Right hindlimb (tissue), 1 donor: ENCODE measurements around the gene RBFA.
A peak's percentile ranks its signal among the peaks of the same experiment; 100 is the strongest.
"Not testable (repeated sequence)": the region's sequence is repeated elsewhere in the genome, so short reads cannot be mapped to it uniquely, and the experiment has no call there.

Experiments
- DNase-seq: peaks from one replicate; pipeline ENCODE4 v3.0.0-alpha.2; 2018

Gene RBFA, protein sequence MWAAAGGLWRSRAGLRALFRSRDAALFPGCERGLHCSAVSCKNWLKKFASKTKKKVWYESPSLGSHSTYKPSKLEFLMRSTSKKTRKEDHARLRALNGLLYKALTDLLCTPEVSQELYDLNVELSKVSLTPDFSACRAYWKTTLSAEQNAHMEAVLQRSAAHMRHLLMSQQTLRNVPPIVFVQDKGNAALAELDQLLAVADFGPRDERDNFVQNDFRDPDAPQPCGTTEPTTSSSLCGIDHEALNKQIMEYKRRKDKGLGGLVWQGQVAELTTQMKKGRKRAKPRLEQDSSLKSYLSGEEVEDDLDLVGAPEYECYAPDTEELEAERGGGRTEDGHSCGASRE

DNA sequence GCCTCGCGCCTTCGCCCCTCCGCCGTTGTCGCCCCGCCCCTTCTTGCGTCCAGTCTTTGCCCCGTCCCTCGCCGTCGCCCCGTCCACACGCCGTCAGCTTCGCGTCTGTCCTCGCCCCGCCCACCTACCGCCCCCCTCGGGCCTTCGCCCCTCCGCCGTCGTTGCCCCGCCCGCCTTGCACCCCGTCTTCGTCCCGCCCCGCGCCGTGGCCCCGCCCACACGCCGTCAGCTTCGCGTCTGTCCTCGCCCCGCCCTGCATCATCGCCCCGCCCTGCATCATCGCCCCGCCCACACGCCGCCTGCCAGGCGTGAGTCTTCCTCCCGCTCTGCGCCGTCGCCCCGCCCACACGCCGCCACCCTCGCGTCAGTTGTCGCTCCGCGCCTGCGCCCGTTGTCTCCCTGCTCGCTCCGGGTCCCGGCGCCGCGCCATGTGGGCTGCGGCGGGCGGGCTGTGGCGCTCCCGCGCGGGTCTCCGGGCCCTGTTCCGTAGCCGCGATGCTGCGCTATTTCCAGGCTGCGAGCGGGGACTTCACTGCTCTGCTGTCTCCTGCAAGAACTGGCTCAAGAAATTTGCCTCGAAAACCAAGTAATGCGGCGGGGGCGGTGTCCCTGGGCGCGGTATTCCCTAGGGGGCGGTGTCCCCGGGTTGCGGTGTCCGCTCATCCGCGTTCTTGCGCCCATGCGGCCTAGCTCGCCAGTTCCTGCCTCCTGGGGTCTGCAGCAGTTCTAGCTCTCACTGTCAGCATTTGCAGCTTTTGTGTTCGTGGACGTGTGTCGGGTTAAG lies at the start of gene RBFA:
RBFA (plus strand) TSS at position 367 of the 784 bp plus-strand sequence; CDS start at position 429, 62 bp downstream.
- peak; percentile 100 for DNase-seq

DNA sequence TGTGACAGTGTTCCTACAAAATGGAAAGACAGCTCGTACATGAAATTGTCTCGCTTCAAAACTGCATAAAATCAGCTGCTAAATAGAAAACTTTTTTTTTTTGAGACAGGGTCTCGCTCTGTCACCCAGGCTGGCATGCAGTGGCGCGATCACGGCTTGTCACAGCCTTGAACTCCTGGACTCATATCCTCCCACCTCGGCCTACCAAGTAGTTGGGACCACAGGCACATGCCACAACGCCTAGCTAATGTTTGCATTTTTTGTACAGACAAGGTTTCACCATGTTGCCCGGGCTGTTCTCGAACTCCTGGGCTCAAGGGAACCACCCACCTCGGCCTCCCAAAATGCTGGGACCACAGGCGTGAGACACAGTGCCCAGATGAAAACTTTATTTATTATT lies 49.1 kb upstream of the RBFA start:
- no peak for DNase-seq

DNA sequence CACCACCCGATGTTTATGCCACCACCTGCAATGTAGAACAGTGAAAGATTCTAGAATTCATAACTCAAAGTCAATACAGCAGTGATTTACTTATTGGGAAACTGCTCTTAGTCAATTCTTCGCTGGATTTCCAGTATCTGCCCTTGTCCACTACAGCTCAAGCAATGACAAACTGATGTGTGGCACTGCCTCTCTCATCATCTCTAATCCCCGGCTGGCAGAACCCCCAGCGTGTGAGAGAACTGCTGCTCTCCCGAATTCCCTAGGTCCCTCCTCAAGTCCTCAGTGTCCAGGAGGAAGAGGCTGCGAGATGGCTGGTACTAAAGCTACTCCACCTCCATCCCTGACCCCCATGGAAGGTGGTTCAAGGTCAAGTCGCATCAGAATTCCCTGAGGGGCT lies 47.5 kb upstream of the RBFA start:
- DNase-seq = no peak

DNA sequence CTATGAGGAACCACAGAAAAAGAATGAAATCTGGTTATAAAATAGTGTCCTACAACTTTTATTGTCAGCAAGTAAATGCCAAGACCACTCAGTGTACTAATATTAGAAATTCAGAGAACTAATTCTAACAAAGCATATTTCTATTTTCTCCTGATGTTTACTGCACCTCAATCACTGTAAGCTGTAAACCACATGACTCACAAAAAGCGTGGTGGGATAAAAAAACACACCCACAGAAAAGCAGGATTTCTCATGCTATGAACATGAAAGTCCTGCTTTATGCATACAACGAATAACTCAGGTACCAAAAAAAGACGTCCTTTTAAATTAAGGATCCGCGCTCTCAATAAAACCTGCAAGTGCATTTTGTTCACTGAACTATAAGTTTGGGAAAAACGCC lies 46.7 kb upstream of the RBFA start:
- no peak for DNase-seq

DNA sequence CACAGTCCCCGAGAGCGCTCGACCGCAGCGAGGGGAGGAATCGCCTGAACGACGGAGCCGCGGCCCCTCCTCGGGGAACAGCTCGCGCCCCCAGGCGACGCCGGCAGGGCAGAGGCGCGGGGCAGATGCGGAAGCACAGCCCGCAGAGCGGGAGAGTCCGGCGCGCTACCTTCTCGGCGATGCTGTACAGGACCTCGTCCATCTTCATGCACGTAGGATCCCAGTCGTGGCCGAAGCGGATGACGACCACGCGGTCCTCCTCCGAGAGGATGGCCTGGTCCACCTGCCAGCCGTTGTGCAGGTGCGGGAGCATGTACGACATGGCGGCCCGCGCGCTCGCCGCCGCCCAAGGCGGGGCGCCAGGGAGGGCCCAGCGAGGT lies 46.2 kb upstream of the RBFA start:
- no peak for DNase-seq

DNA sequence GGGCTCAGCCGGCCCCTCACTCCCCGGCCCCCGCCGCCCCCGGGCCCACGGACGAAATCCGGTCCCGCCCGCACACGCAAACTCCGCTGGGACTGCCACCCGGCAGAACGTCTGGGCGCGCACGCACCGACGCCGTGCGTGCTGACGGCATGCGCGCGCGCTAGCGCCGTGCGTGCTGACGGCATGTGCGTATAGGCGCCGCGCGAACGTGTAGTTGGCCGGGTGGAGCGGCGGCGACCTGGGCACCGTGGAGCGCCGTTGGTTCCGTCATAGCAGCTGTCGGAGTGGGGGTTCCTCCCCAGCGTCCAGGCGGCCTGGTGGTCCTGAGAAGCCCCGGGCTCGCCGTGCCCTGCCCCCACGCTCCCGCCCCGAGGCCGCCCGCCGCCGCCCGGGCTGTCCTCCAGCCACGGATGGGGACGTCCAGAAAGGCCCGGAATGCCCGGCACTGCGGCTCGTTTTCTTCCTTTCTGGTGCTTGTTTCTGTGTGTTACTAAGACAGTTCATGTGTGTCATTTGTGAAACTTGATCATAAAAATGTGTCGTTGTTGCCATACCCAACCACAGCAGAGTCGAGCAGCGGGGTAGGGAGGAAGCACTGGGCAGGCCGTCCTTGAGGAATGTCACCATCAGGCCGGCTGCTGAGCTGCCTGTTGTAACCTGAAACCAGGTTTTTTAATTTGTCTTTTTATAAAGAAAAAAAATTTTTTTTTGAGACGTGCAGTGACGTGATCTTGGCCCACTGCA lies 45.6 kb upstream of the RBFA start, which contains the start of gene TXNL4A:
TXNL4A (minus strand) TSS at position 113 of the 744 bp plus-strand sequence. CDS start 171 bp downstream, outside the sequence.
- peak; percentile 91 for DNase-seq

DNA sequence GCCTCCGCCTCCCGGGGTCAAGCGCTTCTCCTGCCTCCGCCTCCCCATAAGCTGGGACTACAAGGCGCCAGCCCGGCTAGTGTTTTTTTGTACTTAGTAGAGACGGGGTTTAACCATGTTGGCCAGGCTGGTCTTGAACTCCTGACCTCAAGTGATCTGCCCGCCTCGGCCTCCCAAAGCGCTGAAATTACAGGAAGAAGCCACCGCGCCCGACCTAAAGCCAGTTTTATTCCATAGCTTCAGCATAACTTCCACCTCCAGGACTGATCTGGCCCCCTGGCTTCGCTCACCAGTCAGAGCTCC lies 45.1 kb upstream of the RBFA start:
- DNase-seq = no peak

DNA sequence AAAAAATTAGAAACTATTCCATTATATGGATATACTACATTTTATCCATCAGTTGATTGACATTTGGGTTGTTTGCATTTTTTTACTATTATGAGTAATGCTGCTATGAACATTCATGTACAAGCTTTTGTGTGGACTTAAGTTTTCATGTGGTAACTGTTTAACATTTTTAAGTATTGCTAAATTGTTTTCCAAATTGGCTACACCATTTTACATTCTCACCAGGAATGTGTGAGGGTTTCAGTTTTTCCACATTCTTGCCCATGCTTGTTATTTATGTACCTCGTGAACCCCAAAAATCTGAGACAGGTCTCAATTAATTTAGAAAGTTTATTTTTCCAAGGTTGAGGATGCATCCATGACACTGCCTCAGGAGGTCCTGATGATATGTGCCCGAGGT lies 42.7 kb upstream of the RBFA start:
- no peak for DNase-seq

DNA sequence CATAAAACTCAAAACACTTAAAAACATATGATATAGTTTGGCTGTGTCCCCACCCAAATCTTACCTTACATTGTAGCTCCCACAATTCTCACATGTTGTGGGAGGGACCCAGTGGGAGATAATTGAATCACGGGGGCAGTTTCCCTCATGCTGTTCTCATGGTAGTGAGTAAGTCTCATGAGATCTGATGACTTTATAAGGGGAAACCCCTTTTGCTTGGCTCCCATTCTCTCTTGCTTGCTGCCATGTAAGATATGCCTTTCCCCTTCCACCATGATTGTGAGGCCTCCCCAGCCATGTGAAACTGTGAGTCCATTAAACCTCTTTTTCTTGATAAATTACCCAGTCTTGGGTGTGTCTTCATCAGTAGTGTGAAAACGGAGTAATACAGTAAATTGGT lies 34.5 kb upstream of the RBFA start:
- not testable (repeated sequence) for DNase-seq

DNA sequence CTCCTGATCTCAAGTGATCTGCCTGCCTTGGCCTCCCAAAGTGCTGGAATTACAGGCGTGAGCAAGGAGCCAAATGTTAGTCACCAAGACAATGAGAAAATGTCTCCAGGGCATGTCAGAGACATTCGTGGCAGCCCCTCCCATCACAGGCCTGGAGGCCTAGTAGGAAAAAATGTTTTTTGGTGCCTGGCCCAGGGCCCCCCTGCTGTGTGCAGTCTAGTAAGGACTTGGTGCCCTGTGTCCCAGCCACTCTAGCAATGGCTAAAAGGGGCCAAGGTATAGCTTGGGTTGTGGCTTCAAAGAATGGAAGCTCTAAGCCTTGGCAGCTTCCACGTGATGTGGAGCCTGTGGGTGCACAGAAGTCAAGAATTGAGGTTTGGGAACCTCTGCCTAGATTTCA lies 33.4 kb upstream of the RBFA start:
- no peak for DNase-seq

DNA sequence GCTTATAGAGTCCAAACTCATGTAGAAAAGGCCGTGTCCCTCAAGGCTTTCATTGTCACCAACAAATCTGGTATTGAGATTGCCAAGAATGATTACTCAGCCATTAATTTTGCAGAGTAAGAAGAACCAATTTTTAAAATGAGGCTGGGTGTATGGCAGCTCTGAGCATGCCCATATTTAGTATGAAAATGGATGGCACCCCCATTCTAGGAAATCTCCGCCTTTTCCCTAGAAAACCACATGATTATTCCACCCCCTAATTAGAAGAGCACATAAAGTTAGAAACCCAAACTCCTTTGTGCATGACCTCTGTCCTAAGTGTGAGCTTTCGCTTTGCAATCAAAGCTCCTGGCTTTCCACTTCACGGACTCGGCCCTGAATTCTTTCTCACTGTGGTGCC lies 31.8 kb upstream of the RBFA start:
- no peak for DNase-seq

DNA sequence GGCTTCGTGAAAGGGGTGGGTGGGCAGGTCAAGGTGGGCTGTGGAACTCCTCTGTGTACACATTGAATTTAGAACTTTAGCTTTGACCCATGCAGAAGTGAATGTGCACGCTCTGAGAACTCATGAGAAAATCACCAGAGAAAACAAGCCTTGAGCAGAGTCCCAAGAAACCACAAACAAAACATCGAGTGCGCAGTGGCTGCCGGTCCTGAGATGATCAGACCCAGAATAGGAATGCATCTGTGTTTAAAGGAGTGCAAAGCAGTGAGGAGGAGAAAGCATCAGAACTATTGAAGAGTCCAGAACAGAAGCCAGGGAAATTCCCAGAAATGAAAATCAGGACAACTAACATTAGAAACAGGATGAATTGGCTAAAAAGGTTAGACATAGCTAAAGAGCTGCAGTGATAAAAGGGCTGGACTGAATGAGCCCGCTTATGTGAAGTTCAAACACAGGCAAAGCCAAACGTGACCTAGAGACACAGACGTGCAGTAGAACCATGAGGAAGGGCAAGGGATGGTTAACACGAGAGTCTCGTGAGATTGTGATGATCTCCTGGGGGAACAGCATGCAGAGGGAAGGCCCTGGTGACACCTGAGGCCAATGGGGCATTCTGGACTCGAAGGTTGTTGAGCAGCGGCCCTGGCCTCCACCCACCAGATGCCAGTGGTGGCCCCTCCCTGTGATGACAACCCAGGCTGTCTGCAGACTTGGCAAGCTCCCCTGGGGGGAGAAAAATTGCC lies 29.5 kb upstream of the RBFA start:
- DNase-seq = no peak

DNA sequence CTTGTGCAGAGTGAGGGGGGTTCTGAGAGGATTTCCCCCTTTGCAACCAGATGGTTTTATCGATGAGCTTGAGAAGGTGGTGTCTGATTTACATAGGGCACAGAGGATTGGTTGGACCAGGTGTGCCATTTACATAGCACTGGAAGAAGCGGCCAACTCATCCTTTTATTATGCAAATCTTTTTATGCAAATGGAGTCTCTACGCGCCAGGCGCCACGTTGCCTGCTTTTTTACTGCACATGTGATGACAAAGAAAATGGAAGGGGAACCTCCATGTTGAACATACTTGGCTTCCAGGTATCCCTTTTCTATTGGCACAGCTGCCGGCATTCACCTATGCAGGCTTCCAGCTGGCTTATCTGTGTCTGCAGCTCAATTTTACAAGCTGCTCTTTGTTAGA lies 27.5 kb upstream of the RBFA start:
- no peak for DNase-seq

DNA sequence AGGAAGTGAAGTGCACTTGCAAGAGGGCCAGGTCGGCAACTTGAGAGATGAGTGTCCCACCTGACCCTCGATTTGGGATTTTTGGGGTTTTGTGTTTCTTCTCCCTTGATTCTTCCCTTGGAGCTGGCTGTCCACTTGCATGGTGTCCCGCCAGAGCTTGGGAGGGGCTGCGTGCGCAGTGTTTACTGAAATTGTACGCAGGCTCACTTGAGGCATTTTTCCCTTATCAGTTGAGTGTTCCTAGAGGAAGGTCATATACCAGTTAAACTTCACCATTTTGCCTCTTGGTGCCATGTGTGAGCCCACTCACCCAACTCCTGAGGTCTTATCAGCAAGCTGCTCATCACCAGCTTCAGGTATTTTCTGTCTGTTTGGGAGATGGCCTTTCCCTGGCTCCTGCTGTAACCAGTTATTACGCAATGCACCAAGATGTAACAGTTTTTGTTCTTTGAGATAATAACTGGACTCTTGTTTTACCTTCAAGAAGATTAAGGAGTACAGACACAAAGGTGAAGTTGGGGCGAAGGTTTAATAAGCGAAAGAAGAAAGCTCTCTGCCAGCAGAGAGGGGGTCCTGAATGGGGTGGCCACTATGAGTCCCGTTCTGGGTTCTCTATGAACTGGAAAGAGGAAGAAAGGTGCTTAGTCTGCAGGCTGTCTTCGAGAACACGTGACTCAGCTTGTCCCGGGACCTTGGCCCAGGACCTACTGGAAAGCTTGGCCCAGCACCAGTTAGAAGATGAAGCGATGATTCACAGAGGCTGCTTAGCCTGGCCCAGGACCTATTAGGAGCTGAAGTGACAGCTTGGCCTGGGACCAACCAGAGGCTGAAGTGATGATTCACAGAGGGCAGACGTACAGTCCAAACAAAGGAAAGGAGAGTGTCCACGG lies 24.3 kb upstream of the RBFA start:
- no peak for DNase-seq

DNA sequence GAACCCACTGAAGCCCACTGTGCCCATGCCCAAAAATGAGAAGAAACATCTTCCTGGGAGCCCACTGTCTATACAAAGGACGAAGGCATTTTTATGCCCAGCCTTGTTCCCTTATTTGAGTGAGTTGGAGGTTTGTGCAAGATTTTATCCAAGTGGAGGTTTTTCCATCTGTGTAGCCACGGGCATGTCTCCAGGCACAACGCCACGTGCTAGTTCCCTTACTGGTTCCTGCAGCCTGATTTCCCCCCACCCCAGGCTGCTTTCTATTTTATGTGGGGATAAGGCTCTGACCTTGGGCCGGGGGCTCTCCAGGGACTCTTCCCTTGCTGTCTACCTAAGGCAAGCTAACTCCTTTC lies 23.7 kb upstream of the RBFA start:
- no peak for DNase-seq

DNA sequence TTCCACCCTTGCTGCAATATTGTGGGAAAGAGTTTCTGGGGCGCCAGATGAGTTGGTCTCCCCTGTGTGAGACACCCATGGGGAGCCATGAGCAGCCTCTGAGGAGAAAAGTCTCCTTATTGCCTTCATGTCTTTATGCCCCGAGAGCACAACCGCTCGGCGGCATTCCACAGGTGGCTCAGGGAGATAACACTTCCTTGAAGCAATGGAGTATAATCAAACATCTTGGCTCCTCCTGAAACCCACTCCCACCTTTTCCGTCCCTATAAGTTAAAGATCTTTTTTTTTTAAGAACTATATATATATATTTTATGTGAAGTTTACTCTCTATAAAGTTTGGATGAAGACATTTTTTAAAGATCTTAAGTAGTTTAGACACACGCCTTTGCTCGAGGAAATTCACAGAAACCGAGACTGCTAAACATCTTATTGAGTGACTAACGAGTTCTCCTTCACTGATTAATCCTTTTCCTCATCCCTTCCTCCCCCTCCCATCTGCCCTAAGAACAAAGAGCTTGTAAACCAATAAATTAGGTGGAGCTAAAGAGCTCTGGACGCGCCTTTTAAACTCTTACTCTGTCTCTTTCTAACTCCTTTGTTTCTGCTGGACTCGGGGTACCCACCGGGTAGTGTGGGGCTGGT lies 22.6 kb upstream of the RBFA start:
- DNase-seq = not testable (repeated sequence)

DNA sequence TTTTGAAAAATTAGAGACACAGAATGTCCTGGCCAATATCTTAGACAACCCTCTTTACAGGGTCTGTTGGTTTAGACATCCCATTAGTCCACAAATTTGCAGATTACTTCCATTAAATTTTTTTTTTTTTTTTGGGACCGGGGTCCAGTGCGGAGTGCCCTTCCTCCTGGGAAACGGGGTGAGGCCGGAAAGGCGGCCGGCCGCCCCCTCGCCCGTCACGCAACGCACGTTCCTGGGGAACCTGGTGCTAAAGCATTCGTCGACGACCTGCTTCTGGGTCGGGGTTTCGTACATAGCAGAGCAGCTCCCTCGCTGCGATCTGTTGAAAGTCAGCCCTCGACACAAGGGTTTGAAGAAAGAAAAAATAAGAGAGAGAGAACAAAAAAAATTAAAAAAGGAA lies 21.5 kb upstream of the RBFA start:
- no peak for DNase-seq

DNA sequence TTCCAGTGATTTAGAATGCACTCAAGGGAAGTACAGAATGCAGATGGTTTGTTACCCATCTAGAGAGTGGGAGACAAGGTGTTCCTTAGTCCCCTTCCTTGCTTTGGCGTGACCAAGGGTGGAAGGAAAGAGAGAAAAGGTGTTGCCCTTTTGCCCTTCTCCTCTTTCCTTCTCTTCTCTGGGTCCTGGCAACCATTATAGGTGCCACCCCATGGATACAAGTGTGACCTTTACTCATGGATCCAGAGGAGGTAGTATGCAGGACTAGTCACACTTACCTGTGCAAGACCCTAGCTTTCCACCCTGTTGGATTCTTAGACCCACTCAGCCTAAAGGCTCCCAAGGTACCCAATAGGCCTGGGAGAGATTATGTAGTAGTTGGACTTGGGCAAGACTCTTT lies 11.6 kb upstream of the RBFA start:
- DNase-seq = no peak

DNA sequence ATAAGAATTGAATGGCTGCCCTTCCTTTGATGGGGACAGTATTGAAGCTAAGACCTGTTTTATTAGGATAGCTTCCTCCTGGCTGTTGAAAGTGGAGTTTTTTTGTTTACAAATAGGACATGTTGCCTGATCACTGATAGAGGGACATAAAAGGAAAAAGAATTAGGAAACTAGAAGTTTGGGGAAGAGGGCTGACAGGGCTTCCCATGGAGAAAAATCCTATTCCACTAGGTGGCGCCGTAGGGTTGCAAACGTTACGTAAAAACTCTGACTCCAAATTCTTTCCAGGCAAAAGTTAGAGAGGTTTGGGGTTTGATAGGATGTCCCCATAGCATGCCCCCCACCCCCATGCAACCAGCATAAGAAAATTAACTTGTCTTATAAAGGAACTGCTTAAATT lies 11.1 kb upstream of the RBFA start:
- no peak for DNase-seq

DNA sequence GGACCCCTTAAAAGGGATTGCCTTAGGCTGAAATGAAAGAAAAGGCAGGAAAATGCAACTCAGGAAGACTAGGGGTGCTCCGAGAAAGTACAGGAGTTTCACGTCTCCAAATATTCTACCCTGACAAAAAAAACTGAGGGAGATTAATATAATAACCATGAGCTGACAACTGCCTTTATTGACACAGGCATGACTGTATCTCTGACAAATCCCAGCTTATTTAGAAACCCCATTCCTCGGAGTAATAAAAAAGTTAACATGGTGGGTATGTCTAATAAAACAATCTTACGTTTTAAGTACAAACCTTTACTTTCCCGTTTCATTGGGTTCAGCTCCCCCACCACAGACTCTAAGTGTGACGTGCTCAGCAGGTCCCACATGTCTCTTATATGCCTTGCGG lies 7.9 kb upstream of the RBFA start:
- DNase-seq = no peak

DNA sequence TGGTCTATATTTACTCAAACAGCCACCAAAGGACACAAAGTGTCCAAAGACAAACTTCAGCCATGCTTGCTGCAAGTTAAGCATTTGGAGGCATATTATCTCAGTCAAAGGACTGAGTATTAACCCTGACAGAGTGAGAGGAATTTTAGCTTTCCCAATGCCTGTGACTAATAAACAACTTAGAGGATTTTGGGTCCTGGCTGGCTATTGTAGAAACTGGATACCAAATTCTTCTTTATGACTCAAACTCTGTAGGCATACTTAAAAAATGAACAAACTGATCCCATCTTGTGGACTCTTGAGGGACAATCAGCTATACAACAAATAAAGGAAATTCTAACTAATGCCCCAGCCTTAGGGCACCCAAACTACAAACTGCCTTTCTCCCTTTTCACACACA lies 6.5 kb upstream of the RBFA start:
- DNase-seq = not testable (repeated sequence)

DNA sequence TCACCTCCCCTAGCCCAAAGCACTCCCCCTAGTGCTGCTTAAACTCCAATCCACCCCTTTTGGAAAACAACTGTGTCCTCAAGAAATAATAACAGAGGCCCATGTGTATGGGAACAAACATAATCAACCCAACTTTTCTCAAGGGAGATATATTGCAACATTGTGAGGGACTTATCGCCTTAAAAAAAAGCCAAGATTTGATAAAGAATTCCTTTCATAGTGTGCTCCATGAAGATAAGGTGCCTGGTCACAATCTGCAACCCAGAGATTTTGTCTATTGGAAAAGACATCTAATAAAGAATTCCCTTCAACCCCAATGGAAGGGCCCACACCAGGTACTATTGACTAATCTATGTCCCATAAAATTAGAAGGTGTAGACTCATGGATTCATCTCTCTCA lies 4.5 kb upstream of the RBFA start:
- no peak for DNase-seq
